GM12864 (cell line): ENCODE data around the gene FOS.

ENCODE experiments used
- DNase-seq: peaks from one replicate; pipeline ENCODE4 v3.0.0-alpha.2; 2011; ENCODE audit warnings: low read depth
- H3K4me3 ChIP-seq: 2 replicates; pipeline ENCODE4 v1.5.1; 2011; ENCODE audit warnings: mild to moderate bottlenecking, low read depth, low read length, control low read depth
- CTCF ChIP-seq: IDR thresholded peaks from 2 replicates; pipeline ENCODE4 v1.5.1; 2011; ENCODE audit warnings: low read depth, mild to moderate bottlenecking, moderate library complexity, low read length, control low read depth, inconsistent platforms; ENCODE audit errors: missing control alignments

FOS gene

DNA sequence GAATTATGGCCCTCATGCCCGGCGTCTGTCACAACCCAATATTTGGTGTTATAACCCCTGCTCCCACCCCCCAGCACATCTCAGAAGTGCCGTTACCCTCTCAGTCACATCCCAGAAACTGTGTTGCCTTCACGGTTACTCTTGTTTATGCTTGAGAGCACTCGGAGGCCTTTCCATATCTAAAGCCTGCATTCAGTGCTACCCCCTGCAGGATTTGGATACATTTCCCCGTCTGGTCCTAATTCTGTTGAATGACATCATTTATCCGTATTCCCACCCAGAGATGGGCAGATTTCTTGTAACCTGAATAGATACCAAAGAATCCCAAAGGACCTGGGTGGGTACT lies 19.1 kb upstream of the FOS start:
- no peak for TF ChIP-seq CTCF
- DNase-seq = no peak
- peak overlapping the region; percentile 48 for H3K4me3 ChIP-seq

GRCh38 chr14:75260025-75260763 lies 18.4 kb upstream of the FOS start:
- DNase-seq = no peak
- H3K4me3 ChIP-seq = no peak overlapping the region
- no peak for TF ChIP-seq CTCF

- H3K4me3 ChIP-seq = no peak overlapping the region
- DNase-seq = no peak
- TF ChIP-seq CTCF = no peak
These were observed 16.8 kb upstream of the FOS start for GRCh38 chr14:75261820-75262219.

- no peak for TF ChIP-seq CTCF
- H3K4me3 ChIP-seq = no peak overlapping the region
- no peak for DNase-seq
These were observed 16.0 kb upstream of the FOS start for GRCh38 chr14:75262641-75263040.

DNA sequence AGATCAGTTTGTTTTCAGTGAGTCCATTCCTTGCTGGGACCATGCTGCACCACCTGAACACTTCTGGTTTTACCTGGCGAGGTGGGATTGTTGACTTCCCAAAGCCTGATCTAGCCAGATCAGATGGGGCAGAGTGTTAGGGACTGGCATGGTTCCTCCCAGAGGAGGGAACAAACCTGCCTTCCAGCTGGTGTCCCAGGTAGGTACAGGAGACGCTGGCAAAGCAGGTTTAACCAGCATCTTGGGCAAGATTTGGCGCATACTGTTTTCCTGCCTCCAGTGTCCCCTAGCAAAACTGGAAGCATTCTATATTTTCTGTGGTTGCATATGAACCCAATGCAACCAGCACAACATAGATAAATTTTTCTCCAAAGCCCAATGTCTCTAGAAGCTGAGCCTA lies 14.6 kb upstream of the FOS start:
- no peak for TF ChIP-seq CTCF
- DNase-seq = no peak
- H3K4me3 ChIP-seq = no peak overlapping the region

DNA sequence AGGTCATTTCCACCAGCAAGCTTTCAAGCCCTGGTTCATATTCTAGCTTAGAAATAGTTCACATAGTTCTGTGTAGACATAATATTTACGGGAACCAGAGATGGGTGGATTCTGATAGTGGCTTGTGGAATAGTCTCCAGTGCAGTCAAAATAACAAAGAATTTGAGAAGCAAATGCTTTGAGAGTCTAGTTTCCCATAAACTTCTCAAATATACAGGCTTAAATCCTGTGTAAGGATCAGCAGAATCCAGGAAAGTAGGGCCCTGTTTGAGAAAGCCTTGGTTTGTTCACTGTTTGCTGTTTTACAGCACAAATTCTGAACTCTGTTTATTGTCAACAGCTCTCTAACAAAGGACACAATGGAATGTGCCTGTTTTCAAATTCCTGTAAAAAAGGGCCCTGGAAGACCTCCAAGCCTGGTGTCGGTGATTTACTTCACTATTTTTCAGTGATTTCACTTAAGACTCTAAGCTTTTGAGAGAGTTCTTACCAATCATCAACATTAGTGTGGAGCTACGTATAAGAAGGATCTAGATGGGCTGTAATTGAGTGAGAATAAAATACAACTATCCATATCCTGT lies 11.4 kb upstream of the FOS start:
- DNase-seq = no peak
- TF ChIP-seq CTCF = no peak
- no peak overlapping the region for H3K4me3 ChIP-seq
